Dermis blood vessel endothelial cell (primary cell): ENCODE measurements around the gene MRPS25. TPM values are rescaled to one million over a fixed set of nuclear protein-coding genes. Genes with fewer than 3 reads are reported as not detected.

Source experiments
- DNase-seq: peaks from one replicate; pipeline ENCODE4 v3.0.0; 2010
- total RNA-seq: library from RNA; depleted of rRNA; stranded (reverse); fragments of >200 nt; gene quantifications from 2 replicates; pipeline ENCODE4 v1.2.3, GENCODE V29; 2014

Gene MRPS25
- total RNA-seq: 25.4 and 34.0 TPM in 2 replicates

- peak; percentile 97 for DNase-seq
Measured at GRCh38 chr3:15064835-15065549, at the start of gene MRPS25. TSS of gene MRPS25 (minus strand) at chr3:15065315. CDS start at chr3:15065194, 121 bp downstream.

- DNase-seq: no peak
Measured at GRCh38 chr3:15113884-15114283, 48.8 kb upstream of the MRPS25 start.

GRCh38 chr3:15113471-15113870 lies 48.4 kb upstream of the MRPS25 start:
- DNase-seq: no peak

- no peak for DNase-seq
Measured at GRCh38 chr3:15112011-15112410, 46.9 kb upstream of the MRPS25 start.

GRCh38 chr3:15110206-15110605 lies 45.1 kb upstream of the MRPS25 start:
- DNase-seq: no peak

- DNase-seq: no peak
Measured at GRCh38 chr3:15108869-15109268, 43.8 kb upstream of the MRPS25 start.

GRCh38 chr3:15108082-15108545 lies 43.0 kb upstream of the MRPS25 start:
- peak; percentile 90 for DNase-seq

GRCh38 chr3:15107075-15107947 lies 42.2 kb upstream of the MRPS25 start:
- no peak for DNase-seq

- DNase-seq: no peak
Measured at GRCh38 chr3:15102836-15103235, 37.7 kb upstream of the MRPS25 start.

GRCh38 chr3:15102256-15102655 lies 37.1 kb upstream of the MRPS25 start:
- no peak for DNase-seq

GRCh38 chr3:15099364-15100098 lies 34.4 kb upstream of the MRPS25 start:
- no peak for DNase-seq

GRCh38 chr3:15098503-15099363 lies 33.6 kb upstream of the MRPS25 start, which contains the start of gene RBSN:
TSS of gene RBSN (minus strand) at chr3:15099148. CDS start at chr3:15096120, 3,028 bp downstream.
- peak; percentile 96 for DNase-seq

GRCh38 chr3:15097891-15098290 lies 32.8 kb upstream of the MRPS25 start:
- no peak for DNase-seq

GRCh38 chr3:15096046-15096445 lies 30.9 kb upstream of the MRPS25 start:
- DNase-seq: no peak

GRCh38 chr3:15094187-15094875 lies 29.2 kb upstream of the MRPS25 start:
- DNase-seq: no peak

GRCh38 chr3:15092686-15093085 lies 27.6 kb upstream of the MRPS25 start:
- DNase-seq: no peak

- DNase-seq: no peak
Measured at GRCh38 chr3:15091575-15091974, 26.5 kb upstream of the MRPS25 start.

GRCh38 chr3:15089201-15089600 lies 24.1 kb upstream of the MRPS25 start:
- no peak for DNase-seq

- DNase-seq: no peak
Measured at GRCh38 chr3:15086699-15087098, 21.6 kb upstream of the MRPS25 start.

GRCh38 chr3:15086263-15086662 lies 21.1 kb upstream of the MRPS25 start:
- DNase-seq: no peak

GRCh38 chr3:15083252-15083651 lies 18.1 kb upstream of the MRPS25 start:
- no peak for DNase-seq
